Subcutaneous adipose tissue (tissue), 4 donors: ENCODE data around the gene ZNF213. TPM values are rescaled to one million over a fixed set of nuclear protein-coding genes. Genes with fewer than 3 reads are reported as not detected.

Experiments
- CTCF ChIP-seq: fragments of 450-650 bp; IDR thresholded peaks from one replicate; pipeline ENCODE4 v1.5.1; 2016; ENCODE audit warnings: low read depth, mild to moderate bottlenecking, control low read depth, antibody characterized with exemption, moderate library complexity
- total RNA-seq, 4 donors: library from RNA; depleted of rRNA; stranded (reverse); fragments of >200 nt; gene quantifications; one replicate each; pipeline ENCODE4 v1.1.0, GENCODE V29; 2016

Gene ZNF213
- total RNA-seq, 4 donors from 2014 or later, result 1.1 to 13.4 (median 5.0) TPM

GRCh38 chr16:3180445-3180878 lies 45.6 kb downstream of the ZNF213 start:
- no peak for TF ChIP-seq CTCF

GRCh38 chr16:3182608-3183444 lies 48.0 kb downstream of the ZNF213 start:
- TF ChIP-seq CTCF, result no peak

GRCh38 chr16:3183445-3184139 lies 48.8 kb downstream of the ZNF213 start:
- TF ChIP-seq CTCF, result no peak

GRCh38 chr16:3186946-3187690 lies 52.3 kb downstream of the ZNF213 start:
- no peak for TF ChIP-seq CTCF

GRCh38 chr16:3187798-3188674 lies 53.2 kb downstream of the ZNF213 start, which contains the start of gene OR1F1:
Gene OR1F1, plus strand, starts transcription at chr16:3188204.
- TF ChIP-seq CTCF, result no peak

GRCh38 chr16:3188675-3188924 lies 53.8 kb downstream of the ZNF213 start:
- no peak for TF ChIP-seq CTCF
